Stimulated activated CD4-positive, alpha-beta T cell treated with anti-CD3 and anti-CD28 coated beads, Interleukin-15, amount 100 ng/mL, for 24 hours (primary cell): ENCODE data around the gene CSNK1A1.
"Not testable (repeated sequence)": the region's sequence is repeated elsewhere in the genome, so short reads cannot be mapped to it uniquely, and the experiment has no call there.

Experiments
- DNase-seq: peaks from one replicate; pipeline ENCODE4 v3.0.0-alpha.2; 2020

Gene CSNK1A1

DNA sequence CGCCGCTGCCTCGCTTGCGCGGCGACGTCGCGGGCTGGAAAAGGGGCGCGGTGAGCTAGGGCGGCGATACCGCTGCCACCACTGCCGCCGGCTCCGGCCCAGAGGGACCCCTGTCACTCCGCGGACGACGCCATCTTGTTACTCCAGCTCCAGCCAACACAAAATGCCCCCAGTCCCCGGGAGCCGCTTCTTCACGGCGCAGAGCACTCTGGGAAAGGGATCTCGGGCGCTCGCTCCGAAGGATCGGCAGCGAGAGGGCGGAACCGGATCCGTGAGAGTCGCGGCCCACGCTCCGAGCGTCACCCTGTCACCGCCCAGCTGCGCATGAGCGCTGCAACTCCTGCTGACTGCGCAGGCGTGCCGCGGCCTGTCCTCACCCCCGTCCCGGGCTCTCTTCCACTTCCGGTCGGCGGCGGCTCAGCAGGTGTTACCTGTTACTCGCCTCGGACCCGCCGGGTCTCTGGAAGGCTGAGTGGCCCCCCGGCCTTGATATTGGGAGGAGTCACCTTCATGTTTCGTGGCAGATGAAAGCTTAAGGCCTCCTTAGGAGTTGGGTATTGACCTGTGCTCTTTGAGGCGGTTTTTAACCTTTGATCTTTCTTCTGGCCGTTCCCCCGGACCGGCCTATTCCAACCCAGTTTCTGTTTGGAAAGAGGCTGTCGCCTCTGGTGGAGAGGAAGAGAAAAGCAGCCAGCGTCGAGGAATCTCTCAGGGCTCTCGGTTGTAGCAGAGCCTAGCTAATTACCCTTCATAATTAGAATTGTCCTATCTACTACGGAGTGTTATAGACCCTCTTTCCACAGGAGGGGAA, at the start of gene CSNK1A1:
Gene CSNK1A1, minus strand, starts transcription at position 213 of the 811 bp plus-strand sequence. CDS start 475 bp downstream, outside the sequence.
- peak; percentile 99 for DNase-seq

DNA sequence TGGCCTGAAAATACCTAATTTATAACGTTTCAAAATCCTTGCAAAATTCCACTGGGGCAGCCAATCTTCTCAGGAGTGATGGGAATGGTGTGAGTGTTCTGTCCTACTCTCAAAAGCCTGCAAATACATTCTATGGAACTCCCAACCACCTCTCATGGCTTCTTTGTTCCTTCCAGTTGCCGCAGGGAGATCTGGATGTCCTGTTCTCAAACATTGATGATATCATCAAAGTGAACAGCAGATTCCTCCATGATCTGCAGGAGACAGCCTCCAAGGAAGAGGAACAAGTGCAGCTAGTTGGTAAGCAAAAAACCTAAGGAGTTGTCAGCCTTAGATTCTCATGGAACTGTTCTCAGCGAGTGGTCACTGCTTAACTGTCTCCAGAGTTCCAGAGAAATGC, 49.7 kb upstream of the CSNK1A1 start:
- DNase-seq, result no peak

GRCh38 chr5:149599375-149599774, 48.1 kb upstream of the CSNK1A1 start:
- DNase-seq, result no peak

DNA sequence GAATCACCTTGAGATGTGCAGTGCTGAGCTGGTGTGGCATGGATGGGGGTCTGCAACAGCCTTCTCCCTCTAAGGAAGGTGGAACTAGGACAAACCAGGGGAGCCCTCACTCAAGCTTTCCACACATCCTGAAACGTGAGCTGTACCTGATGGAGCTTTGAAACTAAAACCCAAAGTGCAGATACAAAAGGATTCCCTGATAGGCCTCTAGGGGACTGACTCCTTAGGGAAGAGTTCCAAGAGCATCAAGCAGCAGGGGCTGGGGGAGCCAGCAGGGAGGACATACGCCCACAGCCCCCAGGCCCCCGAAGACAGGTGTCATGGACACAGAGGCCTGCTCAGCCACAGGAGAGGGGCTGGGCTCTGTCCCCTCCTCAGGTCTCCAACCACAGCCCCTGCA, 47.7 kb upstream of the CSNK1A1 start:
- no peak for DNase-seq

DNA sequence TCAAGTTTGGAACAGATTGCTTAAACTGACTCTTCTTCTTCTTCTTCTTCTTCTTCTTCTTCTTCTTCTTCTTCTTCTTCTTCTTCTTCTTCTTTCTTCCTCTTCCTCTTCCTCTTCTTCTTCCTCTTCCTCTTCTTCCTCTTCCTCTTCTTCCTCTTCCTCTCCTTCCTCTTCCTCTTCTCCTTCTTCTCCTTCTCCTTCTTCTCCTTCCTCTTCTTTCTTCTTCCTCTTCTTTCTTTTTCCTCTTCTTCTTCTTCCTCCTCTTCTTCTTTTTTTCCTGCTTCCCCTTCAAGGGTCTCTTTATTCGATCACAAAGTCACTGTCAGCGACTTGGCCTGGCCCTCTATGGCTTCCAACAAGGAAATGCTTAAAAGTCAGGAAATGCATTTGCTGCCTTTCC, 47.0 kb upstream of the CSNK1A1 start:
- DNase-seq, result not testable (repeated sequence)

DNA sequence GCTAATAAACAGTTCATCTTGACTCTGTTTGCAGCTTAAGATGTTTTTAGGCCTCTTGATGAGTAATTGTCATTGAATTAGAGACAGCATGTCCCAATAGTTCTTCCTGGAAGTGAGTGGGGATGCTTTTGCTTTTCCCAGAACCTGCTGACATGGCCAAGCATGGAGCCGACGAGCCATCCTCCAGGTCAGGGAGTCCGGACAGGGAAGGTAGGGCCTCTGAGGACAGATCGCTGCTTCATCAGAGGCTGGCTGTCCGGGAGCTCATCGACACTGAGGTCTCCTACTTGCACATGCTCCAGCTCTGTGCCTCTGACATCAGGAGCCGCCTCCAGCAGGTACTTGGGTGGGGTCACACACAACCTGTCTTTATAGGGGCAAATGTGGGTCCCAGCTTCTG, 46.4 kb upstream of the CSNK1A1 start:
- DNase-seq, result no peak

DNA sequence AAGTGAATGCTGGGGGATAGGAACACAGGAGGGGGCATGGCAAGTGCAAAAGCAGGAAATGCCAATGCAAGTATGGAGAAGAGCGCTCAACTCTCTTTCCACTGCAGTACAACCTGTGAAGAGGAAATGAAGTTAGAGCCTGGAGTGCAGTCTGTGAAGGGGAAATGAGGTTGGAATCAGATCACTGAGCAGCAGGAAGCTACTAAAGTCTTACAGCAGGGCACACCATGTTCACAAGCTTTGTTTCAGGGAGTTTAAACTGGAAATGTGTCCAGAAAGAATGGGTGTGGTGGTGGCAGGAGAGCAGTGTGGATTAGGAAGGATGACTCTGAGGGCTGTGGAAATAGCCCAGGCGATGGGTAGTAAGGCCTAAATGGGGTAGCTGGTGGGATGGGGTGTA, 45.5 kb upstream of the CSNK1A1 start:
- no peak for DNase-seq

DNA sequence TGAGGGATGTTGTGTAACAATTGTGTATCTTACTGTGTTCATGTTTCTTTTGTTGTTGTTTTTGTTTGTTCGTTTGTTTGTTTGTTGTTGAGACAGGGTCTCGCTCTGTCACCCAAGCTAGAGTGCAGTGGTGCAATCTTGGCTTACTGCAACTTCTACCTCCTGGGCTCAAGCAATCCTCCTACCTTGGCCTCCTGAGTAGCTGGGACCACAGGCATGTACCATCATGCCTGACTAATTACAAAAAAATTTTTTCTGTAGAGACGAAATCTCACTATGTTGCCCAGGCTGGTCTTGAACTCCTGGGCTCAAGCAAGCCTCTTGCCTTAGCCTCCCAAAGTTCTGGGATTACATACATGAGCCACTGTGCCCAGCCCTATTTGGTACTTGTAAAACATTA, 43.9 kb upstream of the CSNK1A1 start:
- DNase-seq, result not testable (repeated sequence)

- DNase-seq, result no peak
These were observed 43.1 kb upstream of the CSNK1A1 start for GRCh38 chr5:149594206-149594895.

GRCh38 chr5:149593370-149593769, 42.1 kb upstream of the CSNK1A1 start:
- DNase-seq, result no peak

- DNase-seq, result no peak
These were observed 37.7 kb upstream of the CSNK1A1 start for GRCh38 chr5:149588936-149589335.

DNA sequence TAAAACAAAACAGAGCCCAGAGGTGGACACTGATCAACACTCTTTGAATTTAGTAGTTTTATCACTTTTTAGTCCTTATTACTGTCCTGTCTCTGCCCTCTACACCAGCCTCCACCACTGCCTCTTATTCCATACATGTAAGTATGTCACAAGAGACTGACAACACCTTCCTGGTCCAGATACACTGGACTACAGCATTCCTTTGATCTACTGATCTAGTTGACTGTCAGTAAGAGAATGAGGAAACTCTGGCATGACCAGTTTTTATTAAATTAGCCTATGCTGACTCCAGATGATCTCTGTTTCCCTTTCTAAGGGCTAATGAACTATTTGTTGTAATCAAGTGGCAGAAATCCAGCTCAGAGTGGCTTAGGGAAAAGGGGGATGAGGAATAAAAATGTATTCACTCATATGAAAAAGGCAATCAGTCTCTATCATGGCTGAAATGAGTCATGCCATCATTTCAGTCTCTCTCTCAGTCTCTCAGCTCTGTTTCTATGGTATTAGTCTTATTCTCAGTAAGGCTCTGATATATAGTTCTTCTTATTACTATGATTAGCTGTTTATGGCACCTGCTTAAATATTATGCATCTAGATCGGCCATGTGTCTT, 35.6 kb upstream of the CSNK1A1 start:
- no peak for DNase-seq

GRCh38 chr5:149585910-149586309, 34.7 kb upstream of the CSNK1A1 start:
- no peak for DNase-seq

GRCh38 chr5:149584121-149584520, 32.9 kb upstream of the CSNK1A1 start:
- DNase-seq, result no peak

DNA sequence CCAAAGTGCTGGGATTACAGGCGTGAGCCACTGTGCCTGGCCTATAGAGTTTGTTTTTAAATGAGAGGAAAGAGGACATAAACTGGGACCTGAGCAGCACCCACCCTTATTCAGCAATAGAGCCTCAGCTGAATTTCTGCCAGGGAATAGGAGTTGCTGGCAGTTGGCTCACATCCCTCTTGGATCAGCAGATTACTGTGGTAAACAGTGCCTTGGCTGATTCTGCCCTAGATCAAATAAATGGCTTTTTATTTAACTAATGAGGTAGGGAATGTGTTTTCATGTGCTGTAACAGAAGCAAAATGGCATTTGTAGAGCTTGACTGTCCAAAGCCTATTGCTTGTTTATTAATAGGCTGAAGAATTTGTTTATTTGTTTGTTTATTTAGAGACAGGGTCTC, 32.2 kb upstream of the CSNK1A1 start:
- DNase-seq, result no peak

- DNase-seq, result no peak
These were observed 30.9 kb upstream of the CSNK1A1 start for GRCh38 chr5:149581931-149582768.

- peak; percentile 68 for DNase-seq
These were observed 30.1 kb upstream of the CSNK1A1 start, which contains the start of gene ARHGEF37 for GRCh38 chr5:149581192-149581861. ARHGEF37 (plus strand) TSS chr5:149581498; CDS start chr5:149597770, 16,272 bp downstream.

- DNase-seq, result peak; percentile 6
These were observed 29.6 kb upstream of the CSNK1A1 start for GRCh38 chr5:149580808-149581191.

DNA sequence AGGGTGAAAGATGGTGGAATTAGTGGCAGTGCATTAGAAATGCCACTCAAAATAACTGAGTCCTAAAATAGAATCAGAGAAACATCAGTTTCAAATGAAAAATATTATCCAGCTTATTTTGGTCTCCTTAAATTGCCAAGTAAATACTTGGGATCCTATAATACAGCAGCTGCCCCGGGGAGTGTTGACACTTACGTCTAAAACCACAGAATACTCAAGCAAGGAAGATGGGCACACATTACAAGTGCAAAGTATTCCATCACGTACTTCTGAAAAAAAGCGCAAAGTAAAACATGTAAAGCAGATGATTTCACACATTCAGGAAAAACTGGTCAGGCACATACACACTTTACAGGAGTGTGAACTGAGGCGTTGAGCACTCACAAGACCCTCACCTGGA, 27.7 kb upstream of the CSNK1A1 start:
- DNase-seq, result no peak

- peak; percentile 13 for DNase-seq
These were observed 24.8 kb upstream of the CSNK1A1 start for GRCh38 chr5:149576021-149576420.

DNA sequence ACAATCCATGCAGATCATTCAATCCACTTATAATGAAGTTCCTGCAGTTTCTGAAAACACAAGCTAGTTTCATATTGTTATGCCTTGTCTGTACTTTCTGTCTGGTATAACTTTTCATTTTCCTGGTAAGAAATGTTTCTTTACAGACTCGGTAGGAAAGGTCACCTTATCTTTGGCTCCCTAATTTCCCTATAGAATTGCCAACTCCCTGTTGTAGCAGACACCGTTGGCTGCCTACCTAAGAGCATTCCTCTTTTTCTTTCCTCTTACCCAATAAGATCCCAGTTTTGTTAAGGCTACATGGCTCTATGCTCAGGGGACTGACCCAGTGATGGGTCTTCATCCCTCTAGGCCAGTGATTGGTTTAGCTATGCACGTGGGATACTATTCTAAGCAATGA, 23.9 kb upstream of the CSNK1A1 start:
- no peak for DNase-seq

GRCh38 chr5:149572576-149573231, 21.5 kb upstream of the CSNK1A1 start:
- no peak for DNase-seq
